ENCODE results near the gene PSMC4.

The PSMC4 gene

GRCh38 chr19:39995794-39996193 is 24.8 kb downstream of the PSMC4 start:
- no peak for DNase-seq

GRCh38 chr19:39996218-39996810 is 25.3 kb downstream of the PSMC4 start:
- peak; percentile 48 for DNase-seq

GRCh38 chr19:39996811-39997637 is 26.1 kb downstream of the PSMC4 start, which contains the start of gene ZNF546:
Gene ZNF546 (plus strand): TSS chr19:39997060. CDS start chr19:39998327, 1,267 bp downstream.
- DNase-seq = peak; percentile 94

GRCh38 chr19:39997638-39998216 is 26.8 kb downstream of the PSMC4 start:
- no peak for DNase-seq

GRCh38 chr19:39998501-39998900 is 27.5 kb downstream of the PSMC4 start:
- no peak for DNase-seq

GRCh38 chr19:40005691-40006272 is 34.8 kb downstream of the PSMC4 start:
- DNase-seq = no peak

GRCh38 chr19:40006273-40006691 is 35.3 kb downstream of the PSMC4 start:
- DNase-seq = no peak

GRCh38 chr19:40009674-40010073 is 38.7 kb downstream of the PSMC4 start:
- DNase-seq = no peak

- no peak for DNase-seq
Observed at GRCh38 chr19:40013991-40014390, 43.0 kb downstream of the PSMC4 start.

GRCh38 chr19:40023969-40024368 is 53.0 kb downstream of the PSMC4 start:
- DNase-seq = no peak

GRCh38 chr19:40025938-40026596 is 55.1 kb downstream of the PSMC4 start:
- DNase-seq = no peak

- no peak for DNase-seq
Observed at GRCh38 chr19:40026597-40026970, 55.6 kb downstream of the PSMC4 start.

Data from right hindlimb (tissue), 1 donor.